Endothelial cell (in vitro differentiated cells): ENCODE results near the gene NDUFAF8. TPM values are rescaled to one million over a fixed set of nuclear protein-coding genes. Genes with fewer than 3 reads are reported as not detected.

ENCODE experiments used
- DNase-seq: peaks from one replicate; pipeline ENCODE4 v3.0.0; 2021; ENCODE audit warnings: low spot score
- H3K27ac Mint-ChIP-seq: one replicate; pipeline ENCODE4 v1.8.0; 2021; ENCODE audit warnings: mixed read lengths, inconsistent platforms; ENCODE audit not compliant: unreplicated experiment
- H3K27me3 Mint-ChIP-seq: one replicate; pipeline ENCODE4 v1.8.0; 2021; ENCODE audit warnings: mild to moderate bottlenecking, moderate library complexity, mixed read lengths, inconsistent platforms; ENCODE audit not compliant: unreplicated experiment
- H3K36me3 Mint-ChIP-seq: one replicate; pipeline ENCODE4 v1.8.0; 2021; ENCODE audit warnings: mild to moderate bottlenecking, low read depth, mixed read lengths, inconsistent platforms; ENCODE audit not compliant: unreplicated experiment
- H3K4me1 Mint-ChIP-seq: one replicate; pipeline ENCODE4 v1.8.0; 2021; ENCODE audit warnings: mild to moderate bottlenecking, mixed read lengths, inconsistent platforms; ENCODE audit not compliant: unreplicated experiment
- H3K4me3 Mint-ChIP-seq: one replicate; pipeline ENCODE4 v1.8.0; 2021; ENCODE audit warnings: mild to moderate bottlenecking, mixed read lengths, inconsistent platforms; ENCODE audit not compliant: unreplicated experiment
- H3K9me3 Mint-ChIP-seq: one replicate; pipeline ENCODE4 v1.8.0; 2021; ENCODE audit warnings: mixed read lengths, inconsistent platforms; ENCODE audit not compliant: unreplicated experiment
- total RNA-seq: library from RNA; stranded (reverse); fragmentation: NEBNext Ultra II Directional; extraction: Animal tissue kit (Norgen Biotek cat#: 25700); gene quantifications from one replicate; pipeline ENCODE4 v1.2.1, GENCODE V29; 2021; ENCODE audit not compliant: unreplicated experiment
- TF ChIP-seq, protein P1 (sequence below): fragments of 200-600 bp; sonication (generic); IDR thresholded peaks from one replicate; pipeline ENCODE4 v1.5.0; 2021; ENCODE audit warnings: antibody characterized with exemption; ENCODE audit not compliant: unreplicated experiment

NDUFAF8 gene
- total RNA-seq, 1 donor from 2014 or later = 31.2 TPM

DNA sequence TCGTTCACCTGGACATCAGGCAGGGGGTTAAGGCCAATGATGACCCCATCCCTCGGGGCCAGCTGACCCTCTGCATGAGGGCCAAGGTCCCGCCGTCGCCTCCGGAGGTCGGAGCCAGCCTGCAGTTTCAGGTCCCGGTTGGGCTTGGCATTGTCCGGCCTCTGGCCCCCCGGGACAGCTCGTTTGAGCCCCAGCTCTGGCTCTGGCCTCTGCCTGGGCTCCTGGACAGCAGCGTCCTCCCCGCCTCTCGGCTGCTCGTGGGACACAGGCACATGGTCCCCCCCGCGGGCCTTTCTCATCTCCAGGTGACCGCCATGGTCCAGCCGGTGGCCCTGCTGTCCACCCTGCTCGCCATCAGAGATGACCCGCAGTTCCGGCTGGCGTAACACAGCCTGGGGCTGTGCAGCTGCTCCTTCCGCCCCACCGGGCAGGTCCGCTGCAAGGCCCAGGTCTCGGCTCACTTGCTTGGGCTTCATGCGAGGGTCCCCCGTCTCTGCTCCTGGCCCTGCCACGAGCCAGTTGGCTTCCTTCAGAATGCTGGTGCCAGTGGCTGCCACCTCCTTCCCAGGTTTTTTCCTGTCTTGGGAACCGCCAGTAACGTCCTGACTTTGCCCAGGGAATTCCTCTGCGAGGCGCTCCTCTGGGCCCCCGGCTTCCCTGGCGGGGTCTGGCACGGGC is 6.7 kb downstream of the NDUFAF8 start:
- Mint-ChIP-seq H3K4me3 (no peak overlapping the region), H3K36me3 (peaks cover 10% of the 10 kb centered on the region), H3K9me3 (no peaks in the 10 kb centered on the region), H3K27ac (no peak overlapping the region), H3K4me1 (no peaks in the 10 kb centered on the region), H3K27me3 (peaks cover 22% of the 10 kb centered on the region)
- DNase-seq = no peak
- TF ChIP-seq, protein P1, sequence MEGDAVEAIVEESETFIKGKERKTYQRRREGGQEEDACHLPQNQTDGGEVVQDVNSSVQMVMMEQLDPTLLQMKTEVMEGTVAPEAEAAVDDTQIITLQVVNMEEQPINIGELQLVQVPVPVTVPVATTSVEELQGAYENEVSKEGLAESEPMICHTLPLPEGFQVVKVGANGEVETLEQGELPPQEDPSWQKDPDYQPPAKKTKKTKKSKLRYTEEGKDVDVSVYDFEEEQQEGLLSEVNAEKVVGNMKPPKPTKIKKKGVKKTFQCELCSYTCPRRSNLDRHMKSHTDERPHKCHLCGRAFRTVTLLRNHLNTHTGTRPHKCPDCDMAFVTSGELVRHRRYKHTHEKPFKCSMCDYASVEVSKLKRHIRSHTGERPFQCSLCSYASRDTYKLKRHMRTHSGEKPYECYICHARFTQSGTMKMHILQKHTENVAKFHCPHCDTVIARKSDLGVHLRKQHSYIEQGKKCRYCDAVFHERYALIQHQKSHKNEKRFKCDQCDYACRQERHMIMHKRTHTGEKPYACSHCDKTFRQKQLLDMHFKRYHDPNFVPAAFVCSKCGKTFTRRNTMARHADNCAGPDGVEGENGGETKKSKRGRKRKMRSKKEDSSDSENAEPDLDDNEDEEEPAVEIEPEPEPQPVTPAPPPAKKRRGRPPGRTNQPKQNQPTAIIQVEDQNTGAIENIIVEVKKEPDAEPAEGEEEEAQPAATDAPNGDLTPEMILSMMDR = no peak

DNA sequence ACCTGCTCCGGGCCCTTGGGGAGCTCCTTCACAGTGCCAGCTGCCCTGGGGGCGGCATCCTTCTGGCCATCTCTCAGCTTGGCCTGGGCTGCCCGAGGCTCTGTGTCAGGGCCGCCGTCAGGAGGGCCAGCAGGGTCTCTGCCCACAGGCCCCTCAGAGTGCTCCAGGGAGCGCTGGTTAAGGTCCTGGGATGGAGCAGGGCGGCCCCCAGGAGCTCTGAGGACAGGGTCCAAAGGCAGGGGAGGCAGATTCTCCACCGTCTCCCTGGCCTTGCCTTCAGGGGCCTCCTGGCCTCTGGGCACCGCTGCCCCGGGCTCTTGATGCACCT is 7.2 kb downstream of the NDUFAF8 start:
- H3K4me1 Mint-ChIP-seq = no peaks in the 10 kb centered on the region
- TF ChIP-seq, protein P1 = no peak
- H3K9me3 Mint-ChIP-seq = no peaks in the 10 kb centered on the region
- peaks cover 20% of the 10 kb centered on the region for H3K27me3 Mint-ChIP-seq
- H3K36me3 Mint-ChIP-seq = peaks cover 10% of the 10 kb centered on the region
- no peak overlapping the region for H3K4me3 Mint-ChIP-seq
- no peak overlapping the region for H3K27ac Mint-ChIP-seq
- no peak for DNase-seq

DNA sequence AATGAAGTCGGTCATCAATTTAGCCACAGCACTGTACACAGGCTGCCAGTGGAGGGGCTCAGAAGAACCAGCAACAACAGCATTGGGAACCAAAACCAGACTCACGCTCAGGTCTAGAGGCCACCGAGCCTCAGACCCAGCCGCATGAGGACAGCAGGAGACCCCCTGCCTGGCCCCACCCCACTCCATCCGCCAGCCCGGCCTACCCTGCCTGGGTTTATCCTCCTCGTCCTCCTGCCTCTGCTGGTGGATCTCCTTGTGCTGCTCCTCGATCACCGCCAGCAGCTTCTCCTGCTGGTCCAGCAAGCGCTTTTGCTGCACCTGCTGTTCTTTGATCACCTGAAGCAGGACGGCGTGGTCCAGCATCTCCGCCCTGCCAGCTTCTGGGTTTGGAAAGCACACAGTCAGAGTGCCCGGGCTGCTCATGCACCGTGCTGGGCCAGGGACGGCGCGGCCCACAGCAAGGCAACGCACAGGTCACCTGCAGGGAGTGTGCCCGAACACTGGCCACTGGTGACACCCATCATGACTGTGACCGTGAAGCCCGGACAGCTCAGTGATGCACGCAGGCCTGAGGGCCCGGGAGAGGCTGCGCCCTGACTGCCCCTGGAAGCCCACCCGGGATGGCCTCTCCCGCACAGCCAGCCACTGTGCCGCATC is 7.7 kb downstream of the NDUFAF8 start:
- Mint-ChIP-seq H3K4me1 (no peaks in the 10 kb centered on the region), H3K9me3 (no peaks in the 10 kb centered on the region), H3K4me3 (no peak overlapping the region), H3K27me3 (peaks cover 20% of the 10 kb centered on the region), H3K36me3 (peaks cover 10% of the 10 kb centered on the region), H3K27ac (peak overlapping the region; percentile 67)
- TF ChIP-seq, protein P1 = no peak
- DNase-seq = no peak

DNA sequence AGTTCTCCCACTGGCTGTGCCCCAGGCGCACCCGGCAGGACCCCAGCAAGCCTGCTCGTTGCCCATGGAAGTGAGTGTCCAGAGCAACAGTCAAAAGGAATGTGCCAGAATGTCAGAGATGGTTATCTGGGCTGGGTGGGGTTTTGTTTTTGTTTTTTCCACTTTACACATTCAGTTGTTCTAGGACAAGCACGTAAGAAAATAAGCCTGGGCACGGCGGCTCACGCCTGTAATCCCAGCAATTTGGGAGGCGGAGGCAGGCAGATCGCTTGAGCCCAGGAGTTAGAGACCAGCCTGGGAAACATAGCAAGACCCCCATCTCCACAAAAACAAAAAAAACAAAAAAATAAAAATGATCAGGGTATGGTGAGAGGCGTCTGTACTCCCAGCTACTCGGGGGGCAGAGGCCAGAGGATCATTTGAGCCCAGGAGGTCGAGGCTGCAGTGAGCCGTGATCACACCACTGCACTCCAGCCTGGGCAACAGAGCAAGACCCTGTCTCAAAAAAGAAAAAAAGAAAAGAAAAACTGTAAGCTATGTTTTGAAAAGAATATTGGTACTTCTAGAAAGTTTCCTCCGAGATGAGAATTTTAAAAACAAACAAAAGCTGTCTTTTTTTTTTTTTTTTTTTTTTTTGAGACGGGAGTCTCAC is 8.3 kb downstream of the NDUFAF8 start:
- Mint-ChIP-seq H3K27me3 (peaks cover 17% of the 10 kb centered on the region), H3K4me1 (no peaks in the 10 kb centered on the region), H3K36me3 (peaks cover 10% of the 10 kb centered on the region), H3K9me3 (no peaks in the 10 kb centered on the region), H3K27ac (no peak overlapping the region), H3K4me3 (no peak overlapping the region)
- DNase-seq = no peak
- TF ChIP-seq, protein P1 = no peak

DNA sequence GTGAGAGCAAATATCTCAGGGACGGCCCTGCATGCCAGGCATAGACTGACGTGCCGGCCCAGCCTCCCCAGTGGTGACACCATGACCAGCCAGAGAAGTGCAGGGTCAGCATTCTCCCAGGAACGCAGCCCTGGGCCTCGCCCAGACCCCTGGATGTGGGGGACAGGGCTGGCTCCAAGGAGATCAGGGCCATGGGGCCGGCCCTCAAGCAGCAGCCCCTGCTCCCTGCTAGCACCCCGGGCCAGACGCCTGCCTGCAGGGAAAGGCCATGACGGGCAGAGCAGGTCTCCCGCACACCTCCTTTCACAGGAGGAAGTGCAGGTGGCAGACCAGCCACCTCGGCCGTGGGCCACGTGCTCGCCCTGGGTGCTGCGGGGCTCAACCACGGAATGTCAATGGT is 9.5 kb downstream of the NDUFAF8 start:
- Mint-ChIP-seq H3K4me1 (no peaks in the 10 kb centered on the region), H3K36me3 (peaks cover 12% of the 10 kb centered on the region), H3K27ac (peak overlapping the region; percentile 81), H3K4me3 (peak overlapping the region; percentile 80), H3K27me3 (peaks cover 17% of the 10 kb centered on the region), H3K9me3 (no peaks in the 10 kb centered on the region)
- no peak for DNase-seq
- TF ChIP-seq, protein P1 = no peak
